CD4-positive, alpha-beta T cell treated with Interleukin-1 beta for 1 hour (primary cell): ENCODE data around the gene MYLK2.

Experiments
- DNase-seq, 2 donors: peaks; one replicate each; pipeline ENCODE4 v3.0.0-alpha.2; 2020 to 2022

MYLK2 gene

GRCh38 chr20:31858760-31859083 is 39.6 kb downstream of the MYLK2 start:
- no peak for DNase-seq

GRCh38 chr20:31859266-31859997 is 40.3 kb downstream of the MYLK2 start:
- no peak for DNase-seq

GRCh38 chr20:31859998-31860380 is 40.8 kb downstream of the MYLK2 start:
- DNase-seq: no peak

GRCh38 chr20:31860390-31861134 is 41.4 kb downstream of the MYLK2 start:
- DNase-seq: no peak

- DNase-seq: no peak
Observed at GRCh38 chr20:31861135-31861384, 41.9 kb downstream of the MYLK2 start.

- peak; percentile 76 to 80 for DNase-seq
Observed at GRCh38 chr20:31861385-31862156, 42.4 kb downstream of the MYLK2 start.

- no peak for DNase-seq
Observed at GRCh38 chr20:31862157-31862470, 43.0 kb downstream of the MYLK2 start.

GRCh38 chr20:31862506-31862905 is 43.4 kb downstream of the MYLK2 start:
- no peak for DNase-seq

- DNase-seq: no peak
Observed at GRCh38 chr20:31863296-31864085, 44.3 kb downstream of the MYLK2 start.

GRCh38 chr20:31864521-31865400 is 45.6 kb downstream of the MYLK2 start:
- DNase-seq: no peak

GRCh38 chr20:31866221-31866620 is 47.1 kb downstream of the MYLK2 start:
- DNase-seq: no peak

GRCh38 chr20:31868853-31869672 is 49.9 kb downstream of the MYLK2 start:
- DNase-seq: no peak

- no peak for DNase-seq
Observed at GRCh38 chr20:31869673-31869941, 50.5 kb downstream of the MYLK2 start.

GRCh38 chr20:31869942-31870725 is 51.0 kb downstream of the MYLK2 start, which contains the start of the genes DUSP15 and TTLL9:
TSS of gene DUSP15 (minus strand) at chr20:31870527. CDS start at chr20:31870337, 190 bp downstream.
TSS of gene TTLL9 (plus strand) at chr20:31870634. CDS start at chr20:31871127, 493 bp downstream.
- no peak for DNase-seq

GRCh38 chr20:31870726-31871617 is 51.8 kb downstream of the MYLK2 start:
- no peak for DNase-seq

- DNase-seq: no peak
Observed at GRCh38 chr20:31871618-31871954, 52.4 kb downstream of the MYLK2 start.

- DNase-seq: no peak
Observed at GRCh38 chr20:31872406-31872805, 53.2 kb downstream of the MYLK2 start.

GRCh38 chr20:31875671-31876070 is 56.5 kb downstream of the MYLK2 start:
- DNase-seq: no peak

- no peak for DNase-seq
Observed at GRCh38 chr20:31877684-31878083, 58.5 kb downstream of the MYLK2 start.
